Gastrocnemius medialis (tissue), 4 donors: ENCODE results near the gene TRIM47. TPM values are rescaled to one million over a fixed set of nuclear protein-coding genes. Genes with fewer than 3 reads are reported as not detected.

Source experiments
- ATAC-seq, 2 donors: fragments of 150-250 bp; one replicate each; pipeline ENCODE4 v1.9.1; 2016
- DNase-seq, 2 donors: peaks; one replicate each; pipeline ENCODE4 v3.0.0-alpha.2; 2019
- H3K27ac ChIP-seq, 4 donors: fragments of 200-600 bp; sonication (generic); 1 replicate in 1 of 4; 2 replicates in 3 of 4; pipeline ENCODE4 v1.5.1; 2016 to 2018; ENCODE audit warnings: mild to moderate bottlenecking in 2 of 4, moderate library complexity in 1 of 4
- H3K27me3 ChIP-seq, 3 donors: fragments of 200-600 bp; sonication (generic) in 2 of 3; 1 replicate in 1 of 3; 2 replicates in 2 of 3; pipeline versions ENCODE4 v1.5.1 to v1.6.0; 2016 to 2019; ENCODE audit warnings: mild to moderate bottlenecking in 1 of 3, moderate library complexity in 1 of 3
- H3K36me3 ChIP-seq, 2 donors: fragments of 200-600 bp; sonication (generic) in 1 of 2; one replicate each; pipeline ENCODE4 v1.5.1; 2017 to 2018
- H3K4me1 ChIP-seq, 2 donors: fragments of 200-600 bp; sonication (generic) in 1 of 2; one replicate each; pipeline ENCODE4 v1.5.1; 2016 to 2017; ENCODE audit warnings: mild to moderate bottlenecking in 2 of 2
- H3K4me3 ChIP-seq, 4 donors: fragments of 200-600 bp; sonication (generic) in 3 of 4; 1 replicate in 1 of 4; 2 replicates in 3 of 4; pipeline ENCODE4 v1.5.1; 2016 to 2019; ENCODE audit warnings: mild to moderate bottlenecking in 2 of 4
- H3K9me3 ChIP-seq, 3 donors: fragments of 200-600 bp; sonication (generic) in 2 of 3; 1 replicate in 1 of 3; 2 replicates in 2 of 3; pipeline ENCODE4 v1.5.1; 2016 to 2019
- POLR2A ChIP-seq, 2 donors: fragments of 450-650 bp; IDR thresholded peaks; one replicate each; pipeline ENCODE4 v1.6.1; 2017; ENCODE audit warnings: antibody characterized with exemption in 2 of 2, mild to moderate bottlenecking in 2 of 2, moderate library complexity in 2 of 2
- in situ Hi-C, 4 donors: fragments of 200-750 bp; cut with MboI; loops; one replicate each; pipeline versions ENCODE4 v1.15.0 to v1.8.0; 2017; ENCODE audit warnings: low sequenced_read_pairs in 4 of 4
- intact Hi-C: fragments of 100-400 bp; cut with DNase I; formaldehyde crosslinking; loops from one replicate; pipeline ENCODE4 v1.15.1; 2023; ENCODE audit warnings: low total_unique reads
- total RNA-seq, 4 donors: library from RNA; depleted of rRNA; stranded (reverse); fragments of >200 nt; gene quantifications; one replicate each; pipeline versions ENCODE4 v1.1.0 to v1.2.3, GENCODE V29; 2016
- TF ChIP-seq, protein P1 (sequence below), 5 experiments: fragments of 450-650 bp in 3 of 5; fragments of 200-600 bp in 2 of 5; sonication (generic) in 2 of 5; IDR thresholded peaks in 4 of 5; conservative IDR thresholded peaks in 1 of 5; 1 replicate in 4 of 5; 2 replicates in 1 of 5; pipeline ENCODE4 v1.5.1; 2016 to 2019; ENCODE audit warnings: antibody characterized with exemption in 5 of 5, mild to moderate bottlenecking in 3 of 5, moderate library complexity in 3 of 5

Gene TRIM47, protein sequence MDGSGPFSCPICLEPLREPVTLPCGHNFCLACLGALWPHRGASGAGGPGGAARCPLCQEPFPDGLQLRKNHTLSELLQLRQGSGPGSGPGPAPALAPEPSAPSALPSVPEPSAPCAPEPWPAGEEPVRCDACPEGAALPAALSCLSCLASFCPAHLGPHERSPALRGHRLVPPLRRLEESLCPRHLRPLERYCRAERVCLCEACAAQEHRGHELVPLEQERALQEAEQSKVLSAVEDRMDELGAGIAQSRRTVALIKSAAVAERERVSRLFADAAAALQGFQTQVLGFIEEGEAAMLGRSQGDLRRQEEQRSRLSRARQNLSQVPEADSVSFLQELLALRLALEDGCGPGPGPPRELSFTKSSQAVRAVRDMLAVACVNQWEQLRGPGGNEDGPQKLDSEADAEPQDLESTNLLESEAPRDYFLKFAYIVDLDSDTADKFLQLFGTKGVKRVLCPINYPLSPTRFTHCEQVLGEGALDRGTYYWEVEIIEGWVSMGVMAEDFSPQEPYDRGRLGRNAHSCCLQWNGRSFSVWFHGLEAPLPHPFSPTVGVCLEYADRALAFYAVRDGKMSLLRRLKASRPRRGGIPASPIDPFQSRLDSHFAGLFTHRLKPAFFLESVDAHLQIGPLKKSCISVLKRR
- total RNA-seq: 10 to 100 TPM in 3 of 4 donors, 1 to 10 TPM in 1; 9.5 to 18.4 (median 15.5) TPM

GRCh38 chr17:75878174-75878998 lies at the start of gene TRIM47:
TSS of gene TRIM47 (minus strand) at chr17:75878581. CDS start at chr17:75878548, 33 bp downstream.
- Histone ChIP-seq H3K4me1 (peaks cover 31% of the 10 kb centered on the region in 2 donors), H3K27ac (peak within 1 kb of the TSS; percentile 79 to 92 (median 86)), H3K27me3 (no peaks in the 10 kb centered on the region), H3K9me3 (no peaks in the 10 kb centered on the region), H3K4me3 (peak within 1 kb of the TSS; percentile 56 to 87 (median 70)), H3K36me3 (no peaks in the 10 kb centered on the region)
- peak; percentile 71 to 83 for TF ChIP-seq POLR2A (IDR thresholded peaks at IDR 0.05)
- TF ChIP-seq, protein P1, sequence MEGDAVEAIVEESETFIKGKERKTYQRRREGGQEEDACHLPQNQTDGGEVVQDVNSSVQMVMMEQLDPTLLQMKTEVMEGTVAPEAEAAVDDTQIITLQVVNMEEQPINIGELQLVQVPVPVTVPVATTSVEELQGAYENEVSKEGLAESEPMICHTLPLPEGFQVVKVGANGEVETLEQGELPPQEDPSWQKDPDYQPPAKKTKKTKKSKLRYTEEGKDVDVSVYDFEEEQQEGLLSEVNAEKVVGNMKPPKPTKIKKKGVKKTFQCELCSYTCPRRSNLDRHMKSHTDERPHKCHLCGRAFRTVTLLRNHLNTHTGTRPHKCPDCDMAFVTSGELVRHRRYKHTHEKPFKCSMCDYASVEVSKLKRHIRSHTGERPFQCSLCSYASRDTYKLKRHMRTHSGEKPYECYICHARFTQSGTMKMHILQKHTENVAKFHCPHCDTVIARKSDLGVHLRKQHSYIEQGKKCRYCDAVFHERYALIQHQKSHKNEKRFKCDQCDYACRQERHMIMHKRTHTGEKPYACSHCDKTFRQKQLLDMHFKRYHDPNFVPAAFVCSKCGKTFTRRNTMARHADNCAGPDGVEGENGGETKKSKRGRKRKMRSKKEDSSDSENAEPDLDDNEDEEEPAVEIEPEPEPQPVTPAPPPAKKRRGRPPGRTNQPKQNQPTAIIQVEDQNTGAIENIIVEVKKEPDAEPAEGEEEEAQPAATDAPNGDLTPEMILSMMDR (IDR thresholded peaks at IDR 0.05 in 4 of 5, conservative IDR thresholded peaks at IDR 0.05 in 1 of 5): peak in 3 of 5 experiments; percentile 7 to 21 (median 12)
- peak in 1 of 2 donors; percentile 48 for DNase-seq
- intact Hi-C loops (no loop called here), in situ Hi-C loops (loop anchor here in 1 of 4 donors (25.0 kb wide), 1 partner anchor 116 kb away; the partner anchor contains the start of gene GALK1)
- ATAC-seq: peak; percentile 26

- Histone ChIP-seq H3K9me3 (no peaks in the 10 kb centered on the region), H3K4me3 (no peak overlapping the region), H3K4me1 (no peaks in the 10 kb centered on the region), H3K27ac (no peak overlapping the region), H3K36me3 (no peaks in the 10 kb centered on the region), H3K27me3 (no peaks in the 10 kb centered on the region)
- intact Hi-C loops: no loop called here
- ATAC-seq (no peak), DNase-seq (no peak)
- TF ChIP-seq, protein P1 (IDR thresholded peaks at IDR 0.05 in 4 of 5, conservative IDR thresholded peaks at IDR 0.05 in 1 of 5): peak in 1 of 5 experiments; percentile 20
- TF ChIP-seq POLR2A (IDR thresholded peaks at IDR 0.05): no peak
- in situ Hi-C loops: no loop called here
Measured at GRCh38 chr17:75927286-75927922, 49.0 kb upstream of the TRIM47 start.

GRCh38 chr17:75926456-75926855 lies 48.1 kb upstream of the TRIM47 start:
- no peak for ATAC-seq
- Histone ChIP-seq H3K4me3 (no peak overlapping the region), H3K27ac (no peak overlapping the region), H3K27me3 (no peaks in the 10 kb centered on the region), H3K9me3 (no peaks in the 10 kb centered on the region), H3K4me1 (no peaks in the 10 kb centered on the region), H3K36me3 (no peaks in the 10 kb centered on the region)
- TF ChIP-seq, protein P1 (IDR thresholded peaks at IDR 0.05 in 4 of 5, conservative IDR thresholded peaks at IDR 0.05 in 1 of 5): no peak
- no peak for TF ChIP-seq POLR2A (IDR thresholded peaks at IDR 0.05)
- intact Hi-C loops: no loop called here
- DNase-seq: no peak
- in situ Hi-C loops: no loop called here

DNA sequence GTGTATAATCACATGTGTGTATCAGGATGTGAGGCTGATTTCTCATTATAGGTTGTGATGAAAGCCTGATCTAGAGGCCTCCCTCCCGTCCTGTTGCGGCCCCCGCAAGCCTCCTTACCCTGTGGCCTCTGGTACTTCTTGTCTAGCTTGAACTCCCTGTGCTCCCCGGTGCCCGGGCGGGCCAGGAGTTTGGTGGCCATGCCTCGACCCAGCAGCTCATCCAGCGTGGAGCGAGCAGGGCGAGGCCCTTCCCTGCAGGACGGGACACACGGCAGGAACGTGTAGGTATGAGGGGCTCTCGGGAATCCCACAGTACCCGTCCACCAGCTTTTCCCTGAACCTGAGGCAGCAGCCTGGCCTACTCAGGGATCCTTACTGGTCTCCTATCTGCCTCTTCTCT lies 47.5 kb upstream of the TRIM47 start:
- Histone ChIP-seq H3K27me3 (no peaks in the 10 kb centered on the region), H3K36me3 (no peaks in the 10 kb centered on the region), H3K9me3 (no peaks in the 10 kb centered on the region), H3K4me1 (no peaks in the 10 kb centered on the region), H3K27ac (no peak overlapping the region), H3K4me3 (no peak overlapping the region)
- no peak for TF ChIP-seq POLR2A (IDR thresholded peaks at IDR 0.05)
- TF ChIP-seq, protein P1 (IDR thresholded peaks at IDR 0.05 in 4 of 5, conservative IDR thresholded peaks at IDR 0.05 in 1 of 5): no peak
- intact Hi-C loops: no loop called here
- no peak for ATAC-seq
- DNase-seq: no peak
- in situ Hi-C loops: no loop called here
